GM12878 (cell line): Measurements from ENCODE around the gene TMEM135. TPM values are rescaled to one million over a fixed set of nuclear protein-coding genes. Genes with fewer than 3 reads are reported as not detected.
A peak's percentile ranks its signal among the peaks of the same experiment; 100 is the strongest.

ENCODE experiments used
- ATAC-seq: fragments of 200-7000 bp; cut with Tn5 transposase; 3 replicates; pipeline ENCODE4 v1.9.1; 2020; ENCODE audit warnings: mild to moderate bottlenecking, moderate library complexity
- BruUV-seq: library from RNA; stranded (reverse); fragments of 400-500 nt; replicated peaks from 2 replicates; lab custom pipeline; 2021; lab: Mats Ljungman, UMichigan
- CTCF ChIA-PET: fragments of 300-600 bp; sonication (Branson Sonifier 250); formaldehyde crosslinking; extraction: SDS; loops from one replicate; lab custom pipeline; 2021; ENCODE audit warnings: inconsistent platforms; lab: Yijun Ruan, JAX
- POLR2A ChIA-PET: fragments of 350-600 bp; formaldehyde crosslinking; extraction: SDS; loops from one replicate; lab custom pipeline; 2021; ENCODE audit warnings: inconsistent platforms; lab: Charles Lee
- RAD21 ChIA-PET: fragments of 300-600 bp; sonication (Branson Sonifier 250); formaldehyde crosslinking; loops from one replicate; lab custom pipeline; 2023; ENCODE audit warnings: antibody characterized with exemption; ENCODE audit not compliant: unreplicated experiment; lab: Charles Lee
- SMC1A ChIA-PET: fragments of 300-600 bp; sonication (Branson Sonifier 250); formaldehyde crosslinking; loops from one replicate; lab custom pipeline; 2023; ENCODE audit not compliant: unreplicated experiment, uncharacterized antibody; lab: Charles Lee
- DNase-seq: peaks from one replicate; pipeline ENCODE4 v3.0.0-alpha.2; 2011; ENCODE audit warnings: low read depth, low spot score
- FAIRE-seq: peaks from 3 replicates; lab custom pipeline; 2011; peaks lifted over from hg19 to GRCh38; lab: Jason Lieb, UNC
- H2AFZ ChIP-seq: 2 replicates; pipeline ENCODE4 v1.6.0; 2011; ENCODE audit warnings: low read depth, low read length, control low read depth; ENCODE audit not compliant: control insufficient read depth
- H3K27ac ChIP-seq: 2 replicates; pipeline ENCODE4 v1.5.1; 2011; ENCODE audit warnings: control low read depth; ENCODE audit not compliant: control insufficient read depth, insufficient read depth
- H3K27me3 ChIP-seq, 2 experiments: replicated peaks in 1 of 2; 2 replicates each; pipeline versions ENCODE4 v1.6.0 to v1.6.1; 2011; ENCODE audit warnings: low read length in 1 of 2; ENCODE audit not compliant: control insufficient read depth in 2 of 2, insufficient read depth in 2 of 2
- H3K36me3 ChIP-seq, 2 experiments: 2 replicates each; pipeline ENCODE4 v1.5.1; 2011; ENCODE audit warnings: low read length in 1 of 2; ENCODE audit not compliant: control insufficient read depth in 2 of 2, insufficient read depth in 2 of 2
- H3K4me1 ChIP-seq: 2 replicates; pipeline ENCODE4 v1.6.1; 2011; ENCODE audit warnings: mild to moderate bottlenecking, low read length, moderate library complexity, mixed read lengths; ENCODE audit not compliant: control insufficient read depth, insufficient read depth
- H3K4me2 ChIP-seq: 2 replicates; pipeline ENCODE4 v1.6.0; 2011; ENCODE audit warnings: control low read depth; ENCODE audit not compliant: control insufficient read depth, insufficient read depth
- H3K4me3 ChIP-seq: fragments of 200-600 bp; sonication (generic); 2 replicates; pipeline ENCODE4 v1.5.1; 2016
- H3K79me2 ChIP-seq: 2 replicates; pipeline ENCODE4 v1.6.0; 2011; ENCODE audit warnings: low read length; ENCODE audit not compliant: control insufficient read depth, insufficient read depth
- H3K9ac ChIP-seq: 2 replicates; pipeline ENCODE4 v1.8.0; 2011; ENCODE audit warnings: low read length, control low read depth, mixed read lengths; ENCODE audit not compliant: control insufficient read depth, insufficient read depth
- H3K9me3 ChIP-seq: replicated peaks from 3 replicates; pipeline ENCODE4 v1.5.1; 2011; ENCODE audit warnings: mild to moderate bottlenecking, low read length; ENCODE audit not compliant: control insufficient read depth, insufficient read depth
- H4K20me1 ChIP-seq: 2 replicates; pipeline ENCODE4 v1.6.0; 2011; ENCODE audit not compliant: control insufficient read depth, insufficient read depth
- BCL11A ChIP-seq: IDR thresholded peaks from 2 replicates; pipeline ENCODE4 v1.6.1; 2011; ENCODE audit warnings: low read depth, low read length
- BCL3 ChIP-seq: IDR thresholded peaks from 2 replicates; pipeline ENCODE4 v1.6.1; 2011; ENCODE audit warnings: borderline replicate concordance, low read depth, mild to moderate bottlenecking, moderate library complexity, low read length; ENCODE audit not compliant: insufficient read depth, poor library complexity, severe bottlenecking
- BRCA1 ChIP-seq: IDR thresholded peaks from 2 replicates; pipeline ENCODE4 v1.6.1; 2011; ENCODE audit warnings: low read depth, low read length, improper control_type of control experiment
- EGR1 ChIP-seq, 2 experiments: IDR thresholded peaks; 1 replicate in 1 of 2; 2 replicates in 1 of 2; pipeline ENCODE4 v1.6.1; 2011 to 2012; ENCODE audit warnings: low read depth in 2 of 2, low read length in 2 of 2, borderline replicate concordance in 1 of 2, mild to moderate bottlenecking in 1 of 2, moderate library complexity in 1 of 2
- IKZF1 ChIP-seq: fragments of 450-650 bp; conservative IDR thresholded peaks from 2 replicates; pipeline ENCODE4 v1.6.1; 2017; ENCODE audit warnings: antibody characterized with exemption, mild to moderate bottlenecking
- NFIC ChIP-seq: IDR thresholded peaks from 2 replicates; pipeline ENCODE4 v1.6.1; 2012; ENCODE audit warnings: low read depth, mild to moderate bottlenecking, inconsistent platforms, low read length, moderate library complexity
- NRF1 ChIP-seq: conservative IDR thresholded peaks from 2 replicates; pipeline ENCODE4 v1.6.1; 2011; ENCODE audit warnings: mild to moderate bottlenecking, low read depth, low read length, improper control_type of control experiment
- STAT3 ChIP-seq: IDR thresholded peaks from 2 replicates; pipeline ENCODE4 v1.6.1; 2011; ENCODE audit warnings: low read depth, low read length, improper control_type of control experiment
- USF1 ChIP-seq: IDR thresholded peaks from 2 replicates; pipeline ENCODE4 v1.6.1; 2011; ENCODE audit warnings: borderline replicate concordance, low read depth, mild to moderate bottlenecking, moderate library complexity, mixed read lengths, low read length; ENCODE audit not compliant: insufficient read depth; ENCODE audit errors: extremely low read length
- WGBS: methylation state at CpG from one replicate; pipeline ENCODE4 v1.1.6; 2016; ENCODE audit warnings: low lambda C conversion rate; ENCODE audit not compliant: insufficient replicate concordance, insufficient coverage; ENCODE audit errors: missing lambda C conversion rate; 5-methylcytosine and 5-hydroxymethylcytosine counted together
- in situ Hi-C: fragments of 300-500 bp; cut with MboI; formaldehyde crosslinking; loops from 9 replicates; pipeline ENCODE4 v1.14.3; 2018; ENCODE audit warnings: mixed read lengths
- intact Hi-C: fragments of 100-400 bp; cut with micrococcal nuclease; formaldehyde crosslinking; loops from one replicate; pipeline ENCODE4 v1.14.2; 2022; ENCODE audit not compliant: unreplicated experiment
- polyA plus RNA-seq, 11 experiments: library from polyadenylated mRNA; depleted of rRNA in 4 of 11; unstranded in 6 of 11; stranded (reverse) in 5 of 11; fragments of >200 nt; fragmentation: Nextera tagmentation in 4 of 11; fragmentation: Illumina TruSeq in 1 of 11; extraction: Ambion mirVana in 4 of 11; extraction: Trizol in 1 of 11; gene quantifications; 1 replicate in 1 of 11; 2 replicates in 10 of 11; pipeline versions ENCODE4 v1.2.1 to v1.2.3, GENCODE V29; 2011 to 2016; ENCODE audit warnings: inconsistent platforms in 2 of 11, missing spikeins in 2 of 11, low read depth in 1 of 11
- total RNA-seq, 4 experiments: library from RNA; depleted of rRNA in 3 of 4; stranded (reverse); fragments of >200 nt in 3 of 4; fragmentation: Illumina TruSeq in 1 of 4; extraction: Trizol in 1 of 4; gene quantifications; 2 replicates each; pipeline versions ENCODE4 v1.2.1 to v1.2.3, GENCODE V29; 2013 to 2021

TMEM135 gene
- total and polyA plus RNA-seq, 10 of the 15 experiments (the other 5 are each of a cell fraction or from before 2014, with no cell fraction given), result 7.2 to 117 (median 12.9) TPM

- H3K9ac ChIP-seq, result no peak overlapping the region
- H3K27ac ChIP-seq, result no peak overlapping the region
- no peaks in the 10 kb centered on the region for H3K27me3 ChIP-seq
- H3K79me2 ChIP-seq, result no peaks in the 10 kb centered on the region
- ChIA-PET POLR2A (no interaction called here), CTCF (no interaction called here), SMC1A (interaction anchor here (0.7 kb wide), 1 partner anchor 26 kb away, joined by 5 read pairs; no protein-coding TSS in a partner anchor), RAD21 (no interaction called here)
- FAIRE-seq (peak; percentile 56), ATAC-seq (no peak), DNase-seq (no peak)
- WGBS, result 81% methylated on average over 3 of the region's 3 CpGs
- no peaks in the 10 kb centered on the region for H4K20me1 ChIP-seq
- BruUV-seq, result no TSS peak
- no peaks in the 10 kb centered on the region for H3K4me1 ChIP-seq
- intact Hi-C loops, result no loop called here
- no peaks in the 10 kb centered on the region for H3K36me3 ChIP-seq
- no peak for TF ChIP-seq NRF1
- no peak for TF ChIP-seq BCL11A
- TF ChIP-seq EGR1 (IDR thresholded peaks at IDR 0.05; ENCODE audit: borderline replicate concordance in 1 of 2, low read depth in 2 of 2, low read length in 2 of 2), result no peak
- no peak for TF ChIP-seq IKZF1
- no peak for TF ChIP-seq STAT3
- TF ChIP-seq BCL3, result no peak
- no peak for TF ChIP-seq USF1
- TF ChIP-seq BRCA1, result no peak
- no peak for TF ChIP-seq NFIC
- H3K4me3 ChIP-seq, result no peak overlapping the region
- no peak overlapping the region for H3K4me2 ChIP-seq
- H2AFZ ChIP-seq, result no peak overlapping the region
- H3K9me3 ChIP-seq, result no peaks in the 10 kb centered on the region
- in situ Hi-C loops, result no loop called here
These were observed 18.4 kb downstream of the TMEM135 start for GRCh38 chr11:87056091-87056490.
